GM12874 (cell line): ENCODE measurements around the gene COBL.

Experiments used
- CTCF ChIP-seq: IDR thresholded peaks from 2 replicates; pipeline ENCODE4 v1.5.1; 2011; ENCODE audit warnings: low read depth, mild to moderate bottlenecking, control low read depth, low read length, moderate library complexity; ENCODE audit not compliant: insufficient read depth

Gene COBL

GRCh38 chr7:51124321-51124720 lies 192.3 kb downstream of the COBL start:
- no peak for TF ChIP-seq CTCF

DNA sequence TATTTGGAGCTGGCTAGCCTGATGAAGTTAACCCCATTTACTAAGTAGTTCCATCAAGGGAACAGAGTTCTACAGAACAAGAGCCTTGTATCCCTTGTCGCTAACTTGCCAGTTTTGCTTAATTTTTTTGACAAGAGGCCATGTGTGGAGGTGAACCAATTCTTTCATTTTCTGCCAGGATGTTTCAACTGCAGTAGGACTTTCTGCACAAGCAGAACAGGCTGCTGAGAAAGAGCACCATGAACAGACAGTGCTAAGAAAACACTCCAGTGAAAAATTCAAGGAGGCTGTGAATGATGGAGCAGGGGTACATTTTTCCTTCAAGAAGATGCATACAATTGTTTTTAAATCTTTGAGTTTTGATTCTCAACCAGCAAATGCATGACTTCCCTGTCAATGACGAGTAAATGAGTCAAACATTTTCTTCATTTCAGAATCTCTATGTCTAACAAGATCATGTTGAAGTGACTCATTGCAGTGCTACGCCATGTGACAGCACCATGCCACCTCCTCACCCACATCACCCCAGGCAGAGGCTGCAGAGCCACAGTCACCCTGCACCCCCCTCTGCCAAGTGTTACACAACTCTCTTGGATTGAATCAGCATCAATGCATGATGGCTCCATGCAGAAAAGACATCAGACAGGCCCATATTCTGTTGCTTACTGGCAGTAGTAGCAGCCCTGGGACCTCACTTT lies 193.1 kb downstream of the COBL start:
- no peak for TF ChIP-seq CTCF

DNA sequence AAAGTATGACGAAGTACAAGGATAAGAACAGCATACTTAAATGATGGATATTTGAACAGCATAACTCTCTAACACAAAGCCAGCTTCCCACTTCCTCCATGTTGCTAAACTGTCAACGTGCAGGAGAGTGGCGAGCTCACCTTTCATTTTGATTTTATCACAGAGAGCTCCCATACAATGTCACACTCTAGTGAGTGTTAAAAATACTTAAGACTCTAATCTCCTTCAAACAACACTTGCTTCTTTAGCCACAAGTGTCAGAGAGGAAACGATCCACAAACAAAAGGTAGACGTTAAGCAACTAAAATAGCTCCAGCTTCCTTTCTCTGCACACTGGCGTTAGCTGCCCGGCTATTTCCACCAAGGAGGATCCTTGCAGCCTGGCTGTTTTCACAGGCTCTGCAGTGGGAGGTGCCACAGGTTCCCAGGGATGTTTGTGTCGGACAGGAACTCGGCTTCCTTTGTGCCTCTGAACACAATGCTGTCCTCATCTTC lies 194.6 kb downstream of the COBL start:
- no peak for TF ChIP-seq CTCF

DNA sequence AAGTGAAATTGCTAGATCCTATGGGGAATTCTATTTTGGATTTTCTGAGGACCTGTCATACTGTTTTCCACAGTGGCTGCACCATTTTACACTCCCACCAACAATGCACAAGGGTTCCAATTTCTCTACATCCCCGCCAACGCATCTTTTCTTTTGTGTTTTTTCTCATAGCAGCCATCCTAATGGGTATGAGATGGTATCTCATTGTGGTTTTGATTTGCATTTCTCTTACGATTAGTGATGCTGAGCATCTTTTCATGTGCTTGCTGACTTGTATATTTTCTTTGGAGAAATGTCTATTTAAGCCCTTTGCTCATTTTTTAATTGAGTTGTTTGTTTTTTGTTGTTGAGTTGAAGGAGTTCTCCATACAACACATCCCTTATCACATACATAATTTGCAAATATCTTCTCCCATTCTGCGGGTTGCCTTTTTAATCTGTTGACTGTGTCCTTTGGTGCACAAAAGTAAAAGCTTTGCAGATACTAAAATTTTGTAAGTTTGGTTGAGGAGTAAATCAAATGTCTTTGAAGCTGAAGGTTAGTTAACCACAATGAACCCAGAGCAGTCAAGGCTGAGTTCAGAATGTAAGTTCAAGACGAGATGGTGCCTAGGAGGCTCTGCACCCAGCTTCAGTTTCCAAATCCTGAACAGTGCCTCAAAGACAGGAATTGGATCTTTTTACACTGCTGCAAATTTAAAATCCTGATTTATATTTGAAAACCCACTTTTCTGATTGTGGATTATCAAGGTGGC lies 195.4 kb downstream of the COBL start:
- TF ChIP-seq CTCF = no peak

DNA sequence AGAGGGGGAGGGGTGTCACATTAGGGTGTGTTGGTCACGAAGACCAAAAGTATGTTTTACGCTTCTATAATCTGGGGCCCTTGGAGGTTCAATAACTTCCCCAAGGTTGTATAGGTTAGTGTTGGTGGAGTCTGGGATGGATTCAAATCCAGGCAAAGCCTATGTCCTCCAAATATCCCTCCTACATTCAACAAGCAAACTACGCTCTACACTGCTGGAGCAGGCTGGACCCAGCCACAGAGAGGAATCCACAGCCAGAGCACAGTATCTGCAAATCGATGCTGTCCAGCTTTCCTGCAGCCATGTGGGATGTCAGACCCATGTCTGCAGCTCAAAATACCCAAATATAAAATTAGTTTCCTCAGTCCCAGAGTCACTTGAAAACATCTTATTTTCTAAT lies 198.0 kb downstream of the COBL start:
- TF ChIP-seq CTCF = no peak

- TF ChIP-seq CTCF = no peak
Measured at GRCh38 chr7:51114501-51114900, 202.1 kb downstream of the COBL start.

GRCh38 chr7:51113962-51114361 lies 202.6 kb downstream of the COBL start:
- TF ChIP-seq CTCF = no peak
